OCI-LY7 (cell line): ENCODE measurements around the gene NDUFV1. TPM values are rescaled to one million over a fixed set of nuclear protein-coding genes. Genes with fewer than 3 reads are reported as not detected.

Experiments used
- Bru-seq: library from RNA; stranded (reverse); fragments of 400-500 nt; gene quantifications from one replicate; lab custom pipeline; 2021; lab: Mats Ljungman, UMichigan
- BruChase-seq, 2 experiments: library from RNA; stranded (reverse); fragments of 400-500 nt; gene quantifications; one replicate each; lab custom pipeline; 2021; lab: Mats Ljungman, UMichigan
- BruUV-seq: library from RNA; stranded (reverse); fragments of 400-500 nt; replicated peaks from 2 replicates; lab custom pipeline; 2021; lab: Mats Ljungman, UMichigan
- CTCF ChIA-PET: fragments of 300-600 bp; sonication (Branson Sonifier 250); formaldehyde crosslinking; loops from one replicate; lab custom pipeline; 2022; ENCODE audit warnings: antibody characterized with exemption; ENCODE audit not compliant: unreplicated experiment; lab: Charles Lee
- POLR2A ChIA-PET: fragments of 300-600 bp; sonication (Branson Sonifier 250); formaldehyde crosslinking; loops from one replicate; lab custom pipeline; 2022; ENCODE audit warnings: antibody characterized with exemption; lab: Charles Lee
- DNase-seq: peaks from one replicate; pipeline ENCODE4 v3.0.0-alpha.2; 2015; ENCODE audit warnings: low spot score
- H2AFZ ChIP-seq: fragments of 200-600 bp; sonication (generic), shearing (Covaris generic); 2 replicates; pipeline ENCODE4 v1.6.1; 2014; ENCODE audit warnings: mild to moderate bottlenecking, antibody characterized with exemption, low read length, moderate library complexity
- H3K27ac ChIP-seq: fragments of 200-600 bp; sonication (generic); 2 replicates; pipeline ENCODE4 v1.5.1; 2014; ENCODE audit warnings: mixed run types, low read depth, mild to moderate bottlenecking, moderate library complexity, low read length, inconsistent platforms; ENCODE audit not compliant: poor library complexity, severe bottlenecking
- H3K36me3 ChIP-seq: fragments of 200-600 bp; sonication (generic); 2 replicates; pipeline ENCODE4 v1.6.1; 2014; ENCODE audit warnings: mild to moderate bottlenecking, antibody characterized with exemption, low read length, moderate library complexity, mixed read lengths; ENCODE audit not compliant: insufficient read depth
- H3K4me1 ChIP-seq: fragments of 200-600 bp; sonication (generic); 2 replicates; pipeline ENCODE4 v1.5.1; 2014; ENCODE audit warnings: mild to moderate bottlenecking, low read length; ENCODE audit not compliant: insufficient read depth, poor library complexity, severe bottlenecking
- H3K4me2 ChIP-seq: fragments of 200-600 bp; sonication (generic); 2 replicates; pipeline ENCODE4 v1.6.1; 2014; ENCODE audit warnings: mild to moderate bottlenecking, low read length
- H3K4me3 ChIP-seq: fragments of 200-600 bp; sonication (generic); 2 replicates; pipeline ENCODE4 v1.5.1; 2014; ENCODE audit warnings: mild to moderate bottlenecking, low read depth, low read length; ENCODE audit not compliant: poor library complexity, severe bottlenecking
- H3K79me2 ChIP-seq: fragments of 200-600 bp; sonication (generic); 2 replicates; pipeline ENCODE4 v1.6.1; 2016; ENCODE audit warnings: low read depth, mild to moderate bottlenecking, low read length, moderate library complexity, mixed read lengths; ENCODE audit not compliant: insufficient read depth
- H3K9me2 ChIP-seq: fragments of 200-600 bp; sonication (generic); 2 replicates; pipeline ENCODE4 v1.6.1; 2016; ENCODE audit warnings: mild to moderate bottlenecking, low read length, mixed read lengths; ENCODE audit not compliant: insufficient read depth
- H3K9me3 ChIP-seq: fragments of 200-600 bp; sonication (generic); 2 replicates; pipeline ENCODE4 v1.6.1; 2014; ENCODE audit warnings: mild to moderate bottlenecking, mixed run types, low read length, mixed read lengths
- H4K20me1 ChIP-seq: fragments of 200-600 bp; sonication (generic); 2 replicates; pipeline ENCODE4 v1.6.1; 2014; ENCODE audit warnings: mild to moderate bottlenecking, antibody characterized with exemption, low read length, moderate library complexity, mixed read lengths; ENCODE audit not compliant: insufficient read depth
- EZH2phosphoT487 ChIP-seq: fragments of 200-600 bp; sonication (generic); IDR thresholded peaks from 2 replicates; pipeline ENCODE4 v1.6.1; 2018; ENCODE audit warnings: low read depth, borderline replicate concordance, mild to moderate bottlenecking, mixed run types, antibody characterized with exemption, low read length, moderate library complexity, mixed read lengths
- intact Hi-C: fragments of 100-400 bp; cut with micrococcal nuclease; formaldehyde crosslinking; loops from one replicate; pipeline ENCODE4 v1.10.0; 2022; ENCODE audit not compliant: unreplicated experiment
- long read RNA-seq: library from polyadenylated mRNA; stranded (forward); transcript quantifications from one replicate; pipeline ENCODE4 v2.0.0, GENCODE V29; 2022
- total RNA-seq, 2 experiments: library from RNA; depleted of rRNA in 1 of 2; stranded (reverse); fragments of >200 nt in 1 of 2; shearing (Covaris generic) in 1 of 2; gene quantifications; 2 replicates each; pipeline ENCODE4 v1.2.3, GENCODE V29; 2014 to 2022
- TF ChIP-seq, protein P1 (sequence below): fragments of 200-600 bp; sonication (generic); conservative IDR thresholded peaks from 2 replicates; pipeline ENCODE4 v1.5.1; 2014; ENCODE audit warnings: mild to moderate bottlenecking, antibody characterized with exemption, low read length, moderate library complexity, mixed read lengths

The NDUFV1 gene
- total RNA-seq (2014; rRNA removed; shearing (Covaris generic)) (257 and 283 TPM in 2 replicates), total RNA-seq (2022) (294 and 335 TPM in 2 replicates), Bru-seq, nascent RNA (percentile 86 among the genes with signal in this experiment), BruChase-seq, experiment 1, labeled RNA remaining after a 6-hour chase (percentile 95 among the genes with signal in this experiment), BruChase-seq, experiment 2, labeled RNA remaining after a 2-hour chase (percentile 92 among the genes with signal in this experiment)
- long read RNA-seq, transcript NDUFV1-201 (10 exons, 1,596 nt) = major isoform, 383 of 546 reads
- long read RNA-seq, transcript NDUFV1-208 (7 exons, 1,748 nt) = minor isoform, 17 of 546 reads
- long read RNA-seq, partial matches to known transcripts = 71 of 546 reads
- long read RNA-seq, other reads (novel, unspliced or antisense) = 65 of 546 reads

DNA sequence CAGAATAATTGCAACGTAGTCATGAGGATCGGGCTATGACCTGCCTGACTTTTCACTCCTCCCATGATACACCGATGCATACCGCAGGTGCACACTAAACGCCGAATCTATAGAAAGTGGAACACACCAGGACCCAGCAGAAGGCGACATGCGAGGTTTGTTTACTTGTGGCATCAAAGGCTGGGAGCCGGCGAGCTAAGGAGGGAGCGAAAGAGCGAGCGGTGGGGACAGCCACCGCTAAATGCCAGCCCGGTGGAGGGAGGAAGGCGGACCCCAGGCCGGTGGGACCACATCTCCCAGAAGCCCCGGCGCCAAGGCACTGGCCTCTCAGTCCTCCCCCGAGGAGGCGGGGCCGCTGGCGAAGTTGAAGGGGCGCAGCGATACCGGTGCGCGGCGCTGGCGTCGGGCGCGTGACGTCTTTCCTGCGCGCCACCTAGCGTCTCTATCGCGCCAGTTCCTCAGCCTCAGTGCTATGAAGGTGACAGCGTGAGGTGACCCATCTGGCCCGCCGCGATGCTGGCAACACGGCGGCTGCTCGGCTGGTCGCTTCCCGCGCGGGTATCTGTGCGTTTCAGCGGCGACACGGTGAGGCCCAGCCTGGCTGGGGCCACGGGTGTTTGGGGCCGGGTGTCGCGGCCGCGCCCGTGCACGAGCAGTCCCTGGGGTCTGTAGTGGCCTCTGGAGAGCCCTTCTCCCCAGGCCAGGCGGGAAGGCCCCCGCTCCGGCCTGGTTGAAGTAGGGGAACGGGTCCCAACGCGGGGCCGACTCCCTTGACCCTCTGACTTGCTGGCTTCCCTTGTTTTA, at the start of gene NDUFV1:
NDUFV1 (plus strand) TSS at position 445 of the 804 bp plus-strand sequence; CDS start at position 514, 69 bp downstream.
- H3K4me2 ChIP-seq = peak within 1 kb of the TSS; percentile 99
- ChIA-PET POLR2A (no interaction called here), CTCF (no interaction called here)
- H3K4me3 ChIP-seq = peak within 1 kb of the TSS; percentile 98
- peaks cover 23% of the 10 kb centered on the region for H3K4me1 ChIP-seq
- H3K9me2 ChIP-seq = no peaks in the 10 kb centered on the region
- intact Hi-C loops = loop anchor here (1.0 to 2.0 kb wide), 2 partner anchors 18 to 24 kb away; partner anchors contain the start of gene GSTP1
- peaks cover 37% of the 10 kb centered on the region for H3K36me3 ChIP-seq
- peak; percentile 98 for DNase-seq
- peak within 1 kb of the TSS; percentile 61 for H2AFZ ChIP-seq
- BruUV-seq = no TSS peak
- TF ChIP-seq, protein P1, sequence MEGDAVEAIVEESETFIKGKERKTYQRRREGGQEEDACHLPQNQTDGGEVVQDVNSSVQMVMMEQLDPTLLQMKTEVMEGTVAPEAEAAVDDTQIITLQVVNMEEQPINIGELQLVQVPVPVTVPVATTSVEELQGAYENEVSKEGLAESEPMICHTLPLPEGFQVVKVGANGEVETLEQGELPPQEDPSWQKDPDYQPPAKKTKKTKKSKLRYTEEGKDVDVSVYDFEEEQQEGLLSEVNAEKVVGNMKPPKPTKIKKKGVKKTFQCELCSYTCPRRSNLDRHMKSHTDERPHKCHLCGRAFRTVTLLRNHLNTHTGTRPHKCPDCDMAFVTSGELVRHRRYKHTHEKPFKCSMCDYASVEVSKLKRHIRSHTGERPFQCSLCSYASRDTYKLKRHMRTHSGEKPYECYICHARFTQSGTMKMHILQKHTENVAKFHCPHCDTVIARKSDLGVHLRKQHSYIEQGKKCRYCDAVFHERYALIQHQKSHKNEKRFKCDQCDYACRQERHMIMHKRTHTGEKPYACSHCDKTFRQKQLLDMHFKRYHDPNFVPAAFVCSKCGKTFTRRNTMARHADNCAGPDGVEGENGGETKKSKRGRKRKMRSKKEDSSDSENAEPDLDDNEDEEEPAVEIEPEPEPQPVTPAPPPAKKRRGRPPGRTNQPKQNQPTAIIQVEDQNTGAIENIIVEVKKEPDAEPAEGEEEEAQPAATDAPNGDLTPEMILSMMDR = peak; percentile 61
- TF ChIP-seq EZH2phosphoT487 = no peak
- H4K20me1 ChIP-seq = no peaks in the 10 kb centered on the region; the same call in 1 of the 2 replicates
- H3K27ac ChIP-seq = peak within 1 kb of the TSS; percentile 41
- H3K79me2 ChIP-seq = peaks cover 17% of the 10 kb centered on the region
- peaks cover 8% of the 10 kb centered on the region; the same call in 1 of the 2 replicates for H3K9me3 ChIP-seq

GRCh38 chr11:67558084-67558772, 48.5 kb upstream of the NDUFV1 start:
- H4K20me1 ChIP-seq = no peaks in the 10 kb centered on the region
- CTCF ChIA-PET = no interaction called here
- H3K79me2 ChIP-seq = no peaks in the 10 kb centered on the region
- no peak for TF ChIP-seq EZH2phosphoT487
- TF ChIP-seq, protein P1 = no peak
- H3K9me2 ChIP-seq = no peaks in the 10 kb centered on the region
- BruUV-seq = no TSS peak
- no peaks in the 10 kb centered on the region for H3K9me3 ChIP-seq
- POLR2A ChIA-PET = interaction anchor here (0.7 kb wide), 1 partner anchor 88 kb away, joined by 3 read pairs; no protein-coding TSS in a partner anchor
- no peaks in the 10 kb centered on the region for H3K36me3 ChIP-seq
- H3K4me2 ChIP-seq = no peak overlapping the region
- no peak overlapping the region for H2AFZ ChIP-seq
- peaks cover 4% of the 10 kb centered on the region for H3K4me1 ChIP-seq
- intact Hi-C loops = no loop called here
- DNase-seq = no peak
- H3K27ac ChIP-seq = no peak overlapping the region
- no peak overlapping the region for H3K4me3 ChIP-seq
